B cell (primary cell): ENCODE results near the gene KYAT1.

ENCODE experiments used
- EZH2 ChIP-seq: IDR thresholded peaks from 2 replicates; pipeline ENCODE4 v1.6.1; 2012; ENCODE audit warnings: borderline replicate concordance, low read depth, mild to moderate bottlenecking, moderate library complexity, low read length; ENCODE audit not compliant: insufficient read depth, poor library complexity, severe bottlenecking
- TF ChIP-seq, protein P1 (sequence below): fragments of 200-600 bp; IDR thresholded peaks from one replicate; pipeline ENCODE4 v1.8.0; 2022; ENCODE audit warnings: antibody characterized with exemption, mild to moderate bottlenecking

DNA sequence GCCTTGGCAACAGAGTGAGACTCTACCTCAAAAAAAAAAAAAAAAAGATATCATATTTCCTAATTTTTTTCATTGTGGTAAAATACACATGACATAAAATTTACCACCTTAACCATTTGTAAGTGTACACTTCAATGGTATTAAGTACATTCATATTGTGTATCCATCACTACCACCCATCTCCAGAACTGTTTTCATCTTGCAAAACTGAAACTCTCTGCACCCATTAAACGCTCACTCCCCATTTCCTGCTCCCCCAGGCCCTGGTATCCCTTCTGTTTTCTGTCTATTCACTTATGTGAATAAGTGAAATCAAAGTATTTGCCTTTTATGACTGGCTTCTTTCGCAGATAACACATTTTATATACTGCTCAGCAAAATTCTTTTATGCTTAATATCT, 13.0 kb upstream of the KYAT1 start:
- TF ChIP-seq, protein P1, sequence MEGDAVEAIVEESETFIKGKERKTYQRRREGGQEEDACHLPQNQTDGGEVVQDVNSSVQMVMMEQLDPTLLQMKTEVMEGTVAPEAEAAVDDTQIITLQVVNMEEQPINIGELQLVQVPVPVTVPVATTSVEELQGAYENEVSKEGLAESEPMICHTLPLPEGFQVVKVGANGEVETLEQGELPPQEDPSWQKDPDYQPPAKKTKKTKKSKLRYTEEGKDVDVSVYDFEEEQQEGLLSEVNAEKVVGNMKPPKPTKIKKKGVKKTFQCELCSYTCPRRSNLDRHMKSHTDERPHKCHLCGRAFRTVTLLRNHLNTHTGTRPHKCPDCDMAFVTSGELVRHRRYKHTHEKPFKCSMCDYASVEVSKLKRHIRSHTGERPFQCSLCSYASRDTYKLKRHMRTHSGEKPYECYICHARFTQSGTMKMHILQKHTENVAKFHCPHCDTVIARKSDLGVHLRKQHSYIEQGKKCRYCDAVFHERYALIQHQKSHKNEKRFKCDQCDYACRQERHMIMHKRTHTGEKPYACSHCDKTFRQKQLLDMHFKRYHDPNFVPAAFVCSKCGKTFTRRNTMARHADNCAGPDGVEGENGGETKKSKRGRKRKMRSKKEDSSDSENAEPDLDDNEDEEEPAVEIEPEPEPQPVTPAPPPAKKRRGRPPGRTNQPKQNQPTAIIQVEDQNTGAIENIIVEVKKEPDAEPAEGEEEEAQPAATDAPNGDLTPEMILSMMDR: no peak
- no peak for TF ChIP-seq EZH2
